ENCODE results near the gene KCNH5.

The KCNH5 gene

DNA sequence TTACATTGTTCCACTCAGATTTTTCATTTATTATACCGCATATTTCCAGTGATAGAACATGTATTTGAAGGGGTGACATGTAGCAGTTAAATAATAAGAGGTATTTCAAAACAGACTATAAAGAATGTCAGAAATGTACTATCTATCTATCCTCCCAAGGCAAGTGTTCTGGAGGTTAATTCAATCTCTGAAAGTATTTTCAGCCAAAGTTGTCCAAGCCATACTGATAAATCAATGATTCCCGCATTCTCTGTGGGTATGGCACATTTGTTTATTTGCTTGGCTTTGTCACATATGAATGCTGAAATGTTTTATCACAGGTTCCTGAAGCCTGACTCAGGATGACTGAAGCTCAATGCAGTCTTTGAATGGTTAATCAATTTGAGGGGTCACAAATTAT lies 35.8 kb downstream of the KCNH5 start:
- no peaks in the 10 kb centered on the region for H3K36me3 ChIP-seq (ENCODE audit: control insufficient read depth in 5 of 5, insufficient read depth in 5 of 5, low read length in 5 of 5)
- no peaks in the 10 kb centered on the region for H3K27me3 ChIP-seq (ENCODE audit: control insufficient read depth in 5 of 5, insufficient read depth in 4 of 5, low read length in 5 of 5)
- H3K4me1 ChIP-seq (ENCODE audit: control insufficient read depth in 5 of 5, insufficient read depth in 5 of 5, low read length in 5 of 5): no peaks in the 10 kb centered on the region
- H3K9me3 ChIP-seq (ENCODE audit: control insufficient read depth in 5 of 5, low read length in 5 of 5): no peaks in the 10 kb centered on the region
- no peak overlapping the region for H3K4me3 ChIP-seq (ENCODE audit: low read depth in 1 of 5, low read length in 5 of 5)
- H3K9ac ChIP-seq (ENCODE audit: low read length in 5 of 5): no peak overlapping the region
- no peak overlapping the region for H3K27ac ChIP-seq (ENCODE audit: low read depth, low read length)

DNA sequence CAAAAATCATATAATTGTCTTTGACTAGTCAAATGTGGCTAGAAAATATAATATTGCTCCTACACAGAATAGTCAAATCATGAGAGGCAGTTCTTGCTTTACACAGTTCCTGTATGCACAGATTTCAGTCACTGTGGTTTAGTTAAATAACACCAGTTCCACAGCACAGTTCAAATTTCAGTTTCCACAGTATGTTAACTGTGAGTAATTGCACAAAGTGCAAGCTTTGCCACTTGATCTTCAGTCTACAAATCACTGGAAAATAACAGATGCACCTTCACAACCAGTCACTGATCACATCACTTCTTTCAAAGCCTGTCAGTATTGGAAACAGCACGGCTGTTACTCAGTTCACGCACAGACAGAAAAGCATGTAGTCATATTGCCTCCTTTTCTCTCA lies 38.7 kb downstream of the KCNH5 start:
- H3K27me3 ChIP-seq (ENCODE audit: control insufficient read depth in 5 of 5, insufficient read depth in 4 of 5, low read length in 5 of 5): no peaks in the 10 kb centered on the region
- no peaks in the 10 kb centered on the region for H3K9me3 ChIP-seq (ENCODE audit: control insufficient read depth in 5 of 5, low read length in 5 of 5)
- no peak overlapping the region for H3K4me3 ChIP-seq (ENCODE audit: low read depth in 1 of 5, low read length in 5 of 5)

DNA sequence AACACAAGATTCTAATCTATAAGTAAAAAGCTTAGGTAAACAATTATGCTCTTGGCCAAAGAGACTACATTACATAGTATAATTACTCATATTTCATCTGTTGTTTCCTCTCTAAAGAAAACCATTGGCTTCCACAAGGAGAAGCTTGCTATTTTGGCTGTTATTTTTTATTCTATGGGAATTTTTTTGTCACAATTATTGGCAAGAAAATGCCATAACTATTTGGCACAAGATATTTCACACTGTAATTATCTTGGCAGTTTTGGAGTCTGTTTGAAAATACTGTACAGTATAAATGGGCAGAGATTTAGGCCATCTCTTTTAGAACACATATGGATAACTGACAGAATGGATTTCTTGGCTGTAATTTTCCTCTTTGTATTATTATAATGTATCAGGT lies 51.2 kb downstream of the KCNH5 start:
- H3K9ac ChIP-seq (ENCODE audit: low read length in 5 of 5): no peak overlapping the region
- H3K36me3 ChIP-seq (ENCODE audit: control insufficient read depth in 5 of 5, insufficient read depth in 5 of 5, low read length in 5 of 5): no peaks in the 10 kb centered on the region
- no peak overlapping the region for H3K4me3 ChIP-seq (ENCODE audit: low read depth in 1 of 5, low read length in 5 of 5)
- no peak overlapping the region for H3K27ac ChIP-seq (ENCODE audit: low read depth, low read length)
- H3K9me3 ChIP-seq (ENCODE audit: control insufficient read depth in 5 of 5, low read length in 5 of 5): no peaks in the 10 kb centered on the region
- H3K27me3 ChIP-seq (ENCODE audit: control insufficient read depth in 5 of 5, insufficient read depth in 4 of 5, low read length in 5 of 5): no peaks in the 10 kb centered on the region
- H3K4me1 ChIP-seq (ENCODE audit: control insufficient read depth in 5 of 5, insufficient read depth in 5 of 5, low read length in 5 of 5): no peaks in the 10 kb centered on the region

More for the DNA sequence above, 38.7 kb downstream of the KCNH5 start:
- no peaks in the 10 kb centered on the region for H3K36me3 ChIP-seq (ENCODE audit: control insufficient read depth in 5 of 5, insufficient read depth in 5 of 5, low read length in 5 of 5)
- H3K9ac ChIP-seq (ENCODE audit: low read length in 5 of 5): no peak overlapping the region
- H3K27ac ChIP-seq (ENCODE audit: low read depth, low read length): no peak overlapping the region
- H3K4me1 ChIP-seq (ENCODE audit: control insufficient read depth in 5 of 5, insufficient read depth in 5 of 5, low read length in 5 of 5): no peaks in the 10 kb centered on the region

GRCh38 chr14:62988967-62989366 lies 56.3 kb downstream of the KCNH5 start:
- Histone ChIP-seq H3K27me3 (ENCODE audit: control insufficient read depth in 5 of 5, insufficient read depth in 4 of 5, low read length in 5 of 5) (no peaks in the 10 kb centered on the region), H3K4me1 (ENCODE audit: control insufficient read depth in 5 of 5, insufficient read depth in 5 of 5, low read length in 5 of 5) (no peaks in the 10 kb centered on the region), H3K4me3 (ENCODE audit: low read depth in 1 of 5, low read length in 5 of 5) (no peak overlapping the region), H3K36me3 (ENCODE audit: control insufficient read depth in 5 of 5, insufficient read depth in 5 of 5, low read length in 5 of 5) (no peaks in the 10 kb centered on the region), H3K9me3 (ENCODE audit: control insufficient read depth in 5 of 5, low read length in 5 of 5) (peaks cover 0 to 2% (median 0%) of the 10 kb centered on the region in 5 donors), H3K27ac (ENCODE audit: low read depth, low read length) (no peak overlapping the region), H3K9ac (ENCODE audit: low read length in 5 of 5) (no peak overlapping the region)

- Histone ChIP-seq H3K27me3 (ENCODE audit: control insufficient read depth in 5 of 5, insufficient read depth in 4 of 5, low read length in 5 of 5) (no peaks in the 10 kb centered on the region), H3K4me3 (ENCODE audit: low read depth in 1 of 5, low read length in 5 of 5) (no peak overlapping the region), H3K9me3 (ENCODE audit: control insufficient read depth in 5 of 5, low read length in 5 of 5) (peaks cover 0 to 2% (median 0%) of the 10 kb centered on the region in 5 donors), H3K4me1 (ENCODE audit: control insufficient read depth in 5 of 5, insufficient read depth in 5 of 5, low read length in 5 of 5) (no peaks in the 10 kb centered on the region), H3K36me3 (ENCODE audit: control insufficient read depth in 5 of 5, insufficient read depth in 5 of 5, low read length in 5 of 5) (no peaks in the 10 kb centered on the region), H3K27ac (ENCODE audit: low read depth, low read length) (no peak overlapping the region), H3K9ac (ENCODE audit: low read length in 5 of 5) (no peak overlapping the region)
Measured at GRCh38 chr14:62983821-62984220, 61.4 kb downstream of the KCNH5 start.

DNA sequence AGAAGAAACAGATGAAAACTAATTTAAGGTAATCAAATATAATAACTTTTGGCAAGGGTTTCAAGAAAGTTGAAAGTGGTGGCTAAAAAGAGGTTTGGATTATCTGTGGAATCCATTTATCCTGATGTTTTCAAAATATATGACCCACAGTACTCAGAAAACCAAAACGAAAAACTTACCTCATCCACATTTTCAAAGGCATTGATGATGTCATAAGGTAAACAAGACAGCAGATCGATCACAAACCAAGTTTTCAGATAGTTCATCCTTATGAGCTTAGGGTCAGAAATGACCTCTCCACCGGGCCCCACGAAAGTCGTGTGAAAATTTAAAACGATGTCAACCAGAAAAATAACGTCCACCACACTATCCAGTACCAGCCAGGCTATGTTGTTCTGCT lies 64.6 kb downstream of the KCNH5 start:
- no peaks in the 10 kb centered on the region for H3K9me3 ChIP-seq (ENCODE audit: control insufficient read depth in 5 of 5, low read length in 5 of 5)
- H3K27ac ChIP-seq (ENCODE audit: low read depth, low read length): no peak overlapping the region
- H3K4me3 ChIP-seq (ENCODE audit: low read depth in 1 of 5, low read length in 5 of 5): no peak overlapping the region
- H3K27me3 ChIP-seq (ENCODE audit: control insufficient read depth in 5 of 5, insufficient read depth in 4 of 5, low read length in 5 of 5): no peaks in the 10 kb centered on the region
- no peaks in the 10 kb centered on the region for H3K36me3 ChIP-seq (ENCODE audit: control insufficient read depth in 5 of 5, insufficient read depth in 5 of 5, low read length in 5 of 5)
- H3K9ac ChIP-seq (ENCODE audit: low read length in 5 of 5): no peak overlapping the region
- no peaks in the 10 kb centered on the region for H3K4me1 ChIP-seq (ENCODE audit: control insufficient read depth in 5 of 5, insufficient read depth in 5 of 5, low read length in 5 of 5)

- Histone ChIP-seq H3K9ac (ENCODE audit: low read length in 5 of 5) (no peak overlapping the region), H3K27ac (ENCODE audit: low read depth, low read length) (no peak overlapping the region)
Measured at GRCh38 chr14:62957562-62957961, 87.7 kb downstream of the KCNH5 start.

GRCh38 chr14:62956413-62956812 lies 88.8 kb downstream of the KCNH5 start:
- Histone ChIP-seq H3K36me3 (ENCODE audit: control insufficient read depth in 5 of 5, insufficient read depth in 5 of 5, low read length in 5 of 5) (no peaks in the 10 kb centered on the region), H3K4me3 (ENCODE audit: low read depth in 1 of 5, low read length in 5 of 5) (no peak overlapping the region), H3K9me3 (ENCODE audit: control insufficient read depth in 5 of 5, low read length in 5 of 5) (no peaks in the 10 kb centered on the region), H3K27ac (ENCODE audit: low read depth, low read length) (no peak overlapping the region), H3K9ac (ENCODE audit: low read length in 5 of 5) (no peak overlapping the region), H3K4me1 (ENCODE audit: control insufficient read depth in 5 of 5, insufficient read depth in 5 of 5, low read length in 5 of 5) (no peaks in the 10 kb centered on the region), H3K27me3 (ENCODE audit: control insufficient read depth in 5 of 5, insufficient read depth in 4 of 5, low read length in 5 of 5) (no peaks in the 10 kb centered on the region)

More at GRCh38 chr14:62957562-62957961, 87.7 kb downstream of the KCNH5 start:
- peaks cover 0 to 3% (median 0%) of the 10 kb centered on the region in 5 donors for H3K9me3 ChIP-seq (ENCODE audit: control insufficient read depth in 5 of 5, low read length in 5 of 5)
- no peaks in the 10 kb centered on the region for H3K36me3 ChIP-seq (ENCODE audit: control insufficient read depth in 5 of 5, insufficient read depth in 5 of 5, low read length in 5 of 5)
- no peak overlapping the region for H3K4me3 ChIP-seq (ENCODE audit: low read depth in 1 of 5, low read length in 5 of 5)
- H3K4me1 ChIP-seq (ENCODE audit: control insufficient read depth in 5 of 5, insufficient read depth in 5 of 5, low read length in 5 of 5): no peaks in the 10 kb centered on the region
- no peaks in the 10 kb centered on the region for H3K27me3 ChIP-seq (ENCODE audit: control insufficient read depth in 5 of 5, insufficient read depth in 4 of 5, low read length in 5 of 5)

DNA sequence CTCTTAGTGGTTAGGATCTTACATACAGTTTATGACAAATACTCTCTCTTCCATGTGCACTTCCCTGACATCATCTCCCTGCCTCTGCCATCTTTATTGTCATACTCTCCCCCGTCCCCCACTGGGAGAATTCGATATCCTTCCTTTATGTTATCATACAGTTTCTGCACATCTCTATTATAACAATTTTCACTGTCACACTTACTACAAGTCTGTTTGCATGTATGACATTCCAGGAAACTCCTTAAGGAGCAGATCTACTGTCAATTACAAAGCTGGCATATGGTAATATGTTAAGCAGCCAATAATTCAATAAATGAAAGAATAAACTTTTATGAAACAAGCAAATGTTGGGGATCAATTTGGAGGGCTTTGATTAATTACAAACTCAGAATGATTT lies 91.1 kb downstream of the KCNH5 start:
- no peak overlapping the region for H3K9ac ChIP-seq (ENCODE audit: low read length in 5 of 5)
- no peak overlapping the region for H3K27ac ChIP-seq (ENCODE audit: low read depth, low read length)
- H3K27me3 ChIP-seq (ENCODE audit: control insufficient read depth in 5 of 5, insufficient read depth in 4 of 5, low read length in 5 of 5): no peaks in the 10 kb centered on the region
- H3K4me1 ChIP-seq (ENCODE audit: control insufficient read depth in 5 of 5, insufficient read depth in 5 of 5, low read length in 5 of 5): no peaks in the 10 kb centered on the region
- no peaks in the 10 kb centered on the region for H3K36me3 ChIP-seq (ENCODE audit: control insufficient read depth in 5 of 5, insufficient read depth in 5 of 5, low read length in 5 of 5)
- no peak overlapping the region for H3K4me3 ChIP-seq (ENCODE audit: low read depth in 1 of 5, low read length in 5 of 5)
- H3K9me3 ChIP-seq (ENCODE audit: control insufficient read depth in 5 of 5, low read length in 5 of 5): no peaks in the 10 kb centered on the region

GRCh38 chr14:62952226-62952625 lies 93.0 kb downstream of the KCNH5 start:
- no peak overlapping the region for H3K4me3 ChIP-seq (ENCODE audit: low read depth in 1 of 5, low read length in 5 of 5)
- no peak overlapping the region for H3K9ac ChIP-seq (ENCODE audit: low read length in 5 of 5)
- no peak overlapping the region for H3K27ac ChIP-seq (ENCODE audit: low read depth, low read length)
- H3K9me3 ChIP-seq (ENCODE audit: control insufficient read depth in 5 of 5, low read length in 5 of 5): no peaks in the 10 kb centered on the region
- no peaks in the 10 kb centered on the region for H3K4me1 ChIP-seq (ENCODE audit: control insufficient read depth in 5 of 5, insufficient read depth in 5 of 5, low read length in 5 of 5)
- H3K27me3 ChIP-seq (ENCODE audit: control insufficient read depth in 5 of 5, insufficient read depth in 4 of 5, low read length in 5 of 5): no peaks in the 10 kb centered on the region
- H3K36me3 ChIP-seq (ENCODE audit: control insufficient read depth in 5 of 5, insufficient read depth in 5 of 5, low read length in 5 of 5): no peaks in the 10 kb centered on the region

GRCh38 chr14:62947301-62947700 lies 98.0 kb downstream of the KCNH5 start:
- no peak overlapping the region for H3K4me3 ChIP-seq (ENCODE audit: low read depth in 1 of 5, low read length in 5 of 5)
- no peaks in the 10 kb centered on the region for H3K36me3 ChIP-seq (ENCODE audit: control insufficient read depth in 5 of 5, insufficient read depth in 5 of 5, low read length in 5 of 5)
- no peak overlapping the region for H3K27ac ChIP-seq (ENCODE audit: low read depth, low read length)
- no peaks in the 10 kb centered on the region for H3K27me3 ChIP-seq (ENCODE audit: control insufficient read depth in 5 of 5, insufficient read depth in 4 of 5, low read length in 5 of 5)
- H3K4me1 ChIP-seq (ENCODE audit: control insufficient read depth in 5 of 5, insufficient read depth in 5 of 5, low read length in 5 of 5): no peaks in the 10 kb centered on the region
- no peaks in the 10 kb centered on the region for H3K9me3 ChIP-seq (ENCODE audit: control insufficient read depth in 5 of 5, low read length in 5 of 5)
- H3K9ac ChIP-seq (ENCODE audit: low read length in 5 of 5): no peak overlapping the region
